ENCODE data around the gene APOLD1. TPM values are rescaled to one million over a fixed set of nuclear protein-coding genes. Genes with fewer than 3 reads are reported as not detected.
"Not testable (repeated sequence)": the region's sequence is repeated elsewhere in the genome, so short reads cannot be mapped to it uniquely, and the experiment has no call there.

APOLD1 gene
- total RNA-seq, 1 donor from 2014 or later: 22.0 TPM

DNA sequence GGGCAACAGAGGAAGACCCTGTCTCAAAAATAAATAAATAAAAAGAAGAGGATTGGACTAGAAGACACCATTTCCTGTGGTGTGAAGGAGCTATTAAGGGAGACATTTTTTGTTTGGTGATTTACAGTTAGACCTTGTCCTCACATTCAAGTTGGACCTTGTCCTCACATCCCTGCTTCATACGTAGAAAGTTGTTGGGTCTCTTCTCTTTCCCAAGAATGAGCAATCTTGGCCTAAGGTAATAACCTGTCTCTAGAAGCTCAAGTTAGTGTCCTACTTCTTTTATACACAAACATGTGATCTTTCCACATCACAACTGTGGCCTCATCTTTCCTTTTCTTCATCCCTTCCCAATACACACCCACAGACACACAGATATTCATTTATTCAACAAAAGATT lies 13.0 kb downstream of the APOLD1 start:
- Histone ChIP-seq H3K4me3 (no peak overlapping the region), H3K27ac (replicated peaks) (no peak overlapping the region), H3K36me3 (no peaks in the 10 kb centered on the region), H3K4me1 (peaks cover 9% of the 10 kb centered on the region), H3K27me3 (ENCODE audit: low read depth) (no peaks in the 10 kb centered on the region), H3K9me3 (replicated peaks) (no peaks in the 10 kb centered on the region)
- TF ChIP-seq, protein P1, sequence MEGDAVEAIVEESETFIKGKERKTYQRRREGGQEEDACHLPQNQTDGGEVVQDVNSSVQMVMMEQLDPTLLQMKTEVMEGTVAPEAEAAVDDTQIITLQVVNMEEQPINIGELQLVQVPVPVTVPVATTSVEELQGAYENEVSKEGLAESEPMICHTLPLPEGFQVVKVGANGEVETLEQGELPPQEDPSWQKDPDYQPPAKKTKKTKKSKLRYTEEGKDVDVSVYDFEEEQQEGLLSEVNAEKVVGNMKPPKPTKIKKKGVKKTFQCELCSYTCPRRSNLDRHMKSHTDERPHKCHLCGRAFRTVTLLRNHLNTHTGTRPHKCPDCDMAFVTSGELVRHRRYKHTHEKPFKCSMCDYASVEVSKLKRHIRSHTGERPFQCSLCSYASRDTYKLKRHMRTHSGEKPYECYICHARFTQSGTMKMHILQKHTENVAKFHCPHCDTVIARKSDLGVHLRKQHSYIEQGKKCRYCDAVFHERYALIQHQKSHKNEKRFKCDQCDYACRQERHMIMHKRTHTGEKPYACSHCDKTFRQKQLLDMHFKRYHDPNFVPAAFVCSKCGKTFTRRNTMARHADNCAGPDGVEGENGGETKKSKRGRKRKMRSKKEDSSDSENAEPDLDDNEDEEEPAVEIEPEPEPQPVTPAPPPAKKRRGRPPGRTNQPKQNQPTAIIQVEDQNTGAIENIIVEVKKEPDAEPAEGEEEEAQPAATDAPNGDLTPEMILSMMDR (IDR thresholded peaks at IDR 0.05; ENCODE audit: borderline replicate concordance): no peak
- intact Hi-C loops (cut with micrococcal nuclease): no loop called here
- no peak for DNase-seq

DNA sequence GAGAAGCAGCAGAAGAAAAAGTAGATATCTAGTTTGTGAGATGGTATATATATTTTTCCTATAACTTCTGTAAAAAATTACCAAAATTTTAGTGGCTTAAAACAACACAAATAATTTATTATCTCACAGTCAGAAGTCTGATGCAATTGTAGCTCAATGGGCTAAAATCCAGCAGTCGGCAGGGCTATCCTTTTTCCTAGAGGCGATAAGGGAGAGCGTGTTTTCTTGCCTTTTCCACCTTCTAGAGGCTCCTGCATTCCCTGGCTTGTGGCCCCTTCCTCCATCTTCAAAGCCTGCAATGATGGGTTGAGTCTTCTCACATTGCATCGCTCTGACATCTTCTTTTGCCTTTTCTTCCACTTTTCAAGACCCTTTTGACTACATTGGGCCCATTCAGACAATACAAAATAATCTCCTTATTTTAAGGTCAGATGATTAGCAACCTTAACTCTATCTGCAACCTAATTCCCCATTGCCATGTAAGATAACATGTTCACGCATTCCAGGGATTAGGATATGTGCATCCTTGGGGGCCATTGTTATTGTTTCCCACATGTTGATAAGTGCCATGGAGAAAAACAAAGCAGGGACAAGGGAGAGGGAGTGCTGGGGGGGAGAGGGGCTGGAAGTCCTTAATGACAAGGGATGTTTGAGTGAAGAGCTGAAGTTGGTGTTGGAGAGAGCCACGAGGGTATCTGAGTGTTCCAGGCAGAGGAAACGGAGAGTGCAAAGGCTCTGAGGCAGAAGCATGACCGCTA lies 13.9 kb downstream of the APOLD1 start:
- no peaks in the 10 kb centered on the region for H3K27me3 ChIP-seq (ENCODE audit: low read depth)
- DNase-seq: no peak
- peaks cover 17% of the 10 kb centered on the region for H3K4me1 ChIP-seq
- intact Hi-C loops (cut with micrococcal nuclease): no loop called here
- no peak overlapping the region for H3K27ac ChIP-seq (replicated peaks)
- H3K9me3 ChIP-seq (replicated peaks): no peaks in the 10 kb centered on the region
- no peaks in the 10 kb centered on the region for H3K36me3 ChIP-seq
- TF ChIP-seq, protein P1 (IDR thresholded peaks at IDR 0.05; ENCODE audit: borderline replicate concordance): no peak
- H3K4me3 ChIP-seq: no peak overlapping the region

DNA sequence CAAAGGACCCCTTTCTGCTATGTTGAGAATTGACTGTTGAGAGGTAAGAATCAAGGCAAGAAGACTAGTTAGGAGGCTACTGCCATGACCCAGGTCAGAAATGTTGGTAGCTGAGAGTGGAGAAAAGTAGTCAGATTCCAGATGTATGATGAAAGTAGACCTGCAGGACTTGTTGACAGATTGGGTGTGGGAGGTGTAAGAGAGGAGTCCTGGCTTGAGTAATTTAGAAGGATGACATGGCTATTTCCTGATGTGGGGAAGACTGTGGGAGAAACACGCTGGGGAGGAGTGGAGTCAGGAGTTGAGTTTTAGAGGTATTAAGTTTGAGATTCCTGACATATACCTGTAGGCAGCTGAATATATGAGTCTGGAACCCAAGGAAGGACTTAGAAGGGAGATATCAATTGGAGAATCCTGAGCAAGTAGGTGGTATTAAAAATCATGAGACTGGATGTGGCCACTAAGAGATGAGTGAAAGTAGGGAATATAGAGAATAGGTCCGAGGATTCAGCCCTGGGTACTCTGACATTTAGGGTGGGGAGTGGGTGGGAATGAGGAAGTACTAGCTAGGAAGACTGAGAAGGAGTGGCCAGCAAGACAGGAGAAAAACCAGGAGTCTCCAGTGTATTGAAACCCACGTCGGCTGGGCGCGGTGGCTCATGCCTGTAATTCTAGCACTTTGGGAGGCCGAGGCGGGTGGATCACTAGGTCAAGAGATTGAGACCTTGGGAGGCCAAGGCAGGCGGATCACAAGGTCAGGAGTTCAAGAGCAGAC lies 15.1 kb downstream of the APOLD1 start:
- Histone ChIP-seq H3K4me1 (peaks cover 23% of the 10 kb centered on the region), H3K4me3 (no peak overlapping the region), H3K27ac (replicated peaks) (no peak overlapping the region), H3K27me3 (ENCODE audit: low read depth) (no peaks in the 10 kb centered on the region), H3K36me3 (no peaks in the 10 kb centered on the region), H3K9me3 (replicated peaks) (no peaks in the 10 kb centered on the region)
- no peak for DNase-seq
- TF ChIP-seq, protein P1 (IDR thresholded peaks at IDR 0.05; ENCODE audit: borderline replicate concordance): no peak
- intact Hi-C loops (cut with micrococcal nuclease): no loop called here

DNA sequence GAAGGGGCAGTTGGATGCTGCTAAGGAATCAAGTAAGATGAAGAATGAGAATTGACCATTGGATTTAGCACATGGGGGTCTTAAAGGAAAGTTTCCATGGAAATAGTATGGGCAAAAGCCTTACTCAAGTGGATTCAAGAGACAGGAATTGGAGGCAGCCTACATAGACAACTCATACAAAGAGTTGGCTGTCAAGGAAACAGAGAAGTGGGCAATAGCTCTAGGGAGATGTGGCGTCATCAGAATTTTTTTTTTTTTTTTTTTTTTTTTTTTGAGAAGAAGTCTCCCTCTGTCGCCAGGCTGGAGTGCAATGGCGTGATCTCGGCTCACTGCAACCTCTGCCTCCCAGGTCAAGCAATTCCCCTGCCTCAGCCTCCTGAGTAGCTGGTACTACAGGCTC lies 16.2 kb downstream of the APOLD1 start:
- DNase-seq; H3K27me3 ChIP-seq (ENCODE audit: low read depth); intact Hi-C loops (cut with micrococcal nuclease); H3K27ac ChIP-seq (replicated peaks); H3K9me3 ChIP-seq (replicated peaks); H3K4me3 ChIP-seq; H3K36me3 ChIP-seq: not testable (repeated sequence)
- peaks cover 25% of the 10 kb centered on the region for H3K4me1 ChIP-seq

DNA sequence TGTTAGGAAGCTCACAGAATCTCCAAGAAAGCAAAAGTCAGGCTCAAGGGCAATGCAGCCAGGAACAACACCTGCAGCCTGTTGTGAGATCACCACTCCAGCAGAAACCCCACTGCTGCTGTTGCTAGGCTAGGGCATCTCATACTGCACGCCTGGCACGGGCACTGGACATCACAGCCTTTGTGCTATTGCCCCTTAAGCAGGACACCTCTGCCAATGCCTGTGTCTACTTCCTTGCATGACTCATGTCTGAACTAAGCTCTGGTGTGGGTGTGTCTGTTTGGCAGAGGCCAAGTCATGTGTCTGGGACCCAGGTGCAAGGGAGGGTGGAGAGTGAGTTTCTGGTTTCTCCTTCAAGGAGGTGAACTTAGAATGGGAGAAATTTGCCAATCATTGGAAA lies 17.7 kb downstream of the APOLD1 start:
- H3K4me3 ChIP-seq: no peak overlapping the region
- intact Hi-C loops (cut with micrococcal nuclease): no loop called here
- H3K36me3 ChIP-seq: no peaks in the 10 kb centered on the region
- H3K4me1 ChIP-seq: peaks cover 40% of the 10 kb centered on the region
- TF ChIP-seq, protein P1 (IDR thresholded peaks at IDR 0.05; ENCODE audit: borderline replicate concordance): no peak
- DNase-seq: no peak
- no peaks in the 10 kb centered on the region for H3K27me3 ChIP-seq (ENCODE audit: low read depth)
- no peaks in the 10 kb centered on the region for H3K9me3 ChIP-seq (replicated peaks)
- peak overlapping the region; percentile 21 for H3K27ac ChIP-seq (replicated peaks)

DNA sequence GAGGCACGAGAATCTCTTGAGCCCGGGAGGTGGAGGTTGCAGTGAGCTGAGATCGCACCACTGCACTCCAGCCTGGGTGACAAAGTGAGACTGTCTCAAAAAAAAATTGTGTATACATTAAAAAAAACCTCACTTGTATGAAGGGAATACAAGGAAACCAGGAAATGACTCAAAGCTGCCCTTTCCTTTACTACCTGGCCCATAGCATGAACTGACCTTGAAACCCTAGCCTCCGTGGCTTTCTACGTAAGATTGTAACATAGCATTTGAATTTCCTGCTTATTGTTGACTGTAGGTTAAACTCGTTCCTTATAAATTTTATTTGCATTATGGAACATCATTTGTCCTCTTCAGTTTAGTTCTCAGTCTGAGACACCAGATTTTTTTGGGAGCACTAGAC lies 18.6 kb downstream of the APOLD1 start:
- Histone ChIP-seq H3K9me3 (replicated peaks) (no peaks in the 10 kb centered on the region), H3K27ac (replicated peaks) (peak overlapping the region; percentile 24), H3K36me3 (no peaks in the 10 kb centered on the region), H3K4me1 (peaks cover 49% of the 10 kb centered on the region), H3K27me3 (ENCODE audit: low read depth) (no peaks in the 10 kb centered on the region), H3K4me3 (no peak overlapping the region)
- intact Hi-C loops (cut with micrococcal nuclease): no loop called here
- no peak for DNase-seq
- TF ChIP-seq, protein P1 (IDR thresholded peaks at IDR 0.05; ENCODE audit: borderline replicate concordance): no peak

Measured in left ventricle myocardium inferior (tissue), 1 donor.